Measurements from ENCODE around the gene GIT2. TPM values are rescaled to one million over a fixed set of nuclear protein-coding genes. Genes with fewer than 3 reads are reported as not detected.

GIT2 gene, protein sequence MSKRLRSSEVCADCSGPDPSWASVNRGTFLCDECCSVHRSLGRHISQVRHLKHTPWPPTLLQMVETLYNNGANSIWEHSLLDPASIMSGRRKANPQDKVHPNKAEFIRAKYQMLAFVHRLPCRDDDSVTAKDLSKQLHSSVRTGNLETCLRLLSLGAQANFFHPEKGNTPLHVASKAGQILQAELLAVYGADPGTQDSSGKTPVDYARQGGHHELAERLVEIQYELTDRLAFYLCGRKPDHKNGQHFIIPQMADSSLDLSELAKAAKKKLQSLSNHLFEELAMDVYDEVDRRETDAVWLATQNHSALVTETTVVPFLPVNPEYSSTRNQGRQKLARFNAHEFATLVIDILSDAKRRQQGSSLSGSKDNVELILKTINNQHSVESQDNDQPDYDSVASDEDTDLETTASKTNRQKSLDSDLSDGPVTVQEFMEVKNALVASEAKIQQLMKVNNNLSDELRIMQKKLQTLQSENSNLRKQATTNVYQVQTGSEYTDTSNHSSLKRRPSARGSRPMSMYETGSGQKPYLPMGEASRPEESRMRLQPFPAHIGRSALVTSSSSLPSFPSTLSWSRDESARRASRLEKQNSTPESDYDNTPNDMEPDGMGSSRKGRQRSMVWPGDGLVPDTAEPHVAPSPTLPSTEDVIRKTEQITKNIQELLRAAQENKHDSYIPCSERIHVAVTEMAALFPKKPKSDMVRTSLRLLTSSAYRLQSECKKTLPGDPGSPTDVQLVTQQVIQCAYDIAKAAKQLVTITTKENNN
- total RNA-seq (2022) (56.0 TPM in 2 replicates), Bru-seq, nascent RNA (percentile 74 among the genes with signal in this experiment), BruChase-seq, experiment 1, labeled RNA remaining after a 6-hour chase (percentile 79 among the genes with signal in this experiment), BruChase-seq, experiment 2, labeled RNA remaining after a 2-hour chase (percentile 83 among the genes with signal in this experiment)
- long read RNA-seq, full-length matches to known transcripts, result 9 of 28 reads
- long read RNA-seq, partial matches to known transcripts, result 8 of 28 reads
- long read RNA-seq, other reads (novel, unspliced or antisense), result 11 of 28 reads

DNA sequence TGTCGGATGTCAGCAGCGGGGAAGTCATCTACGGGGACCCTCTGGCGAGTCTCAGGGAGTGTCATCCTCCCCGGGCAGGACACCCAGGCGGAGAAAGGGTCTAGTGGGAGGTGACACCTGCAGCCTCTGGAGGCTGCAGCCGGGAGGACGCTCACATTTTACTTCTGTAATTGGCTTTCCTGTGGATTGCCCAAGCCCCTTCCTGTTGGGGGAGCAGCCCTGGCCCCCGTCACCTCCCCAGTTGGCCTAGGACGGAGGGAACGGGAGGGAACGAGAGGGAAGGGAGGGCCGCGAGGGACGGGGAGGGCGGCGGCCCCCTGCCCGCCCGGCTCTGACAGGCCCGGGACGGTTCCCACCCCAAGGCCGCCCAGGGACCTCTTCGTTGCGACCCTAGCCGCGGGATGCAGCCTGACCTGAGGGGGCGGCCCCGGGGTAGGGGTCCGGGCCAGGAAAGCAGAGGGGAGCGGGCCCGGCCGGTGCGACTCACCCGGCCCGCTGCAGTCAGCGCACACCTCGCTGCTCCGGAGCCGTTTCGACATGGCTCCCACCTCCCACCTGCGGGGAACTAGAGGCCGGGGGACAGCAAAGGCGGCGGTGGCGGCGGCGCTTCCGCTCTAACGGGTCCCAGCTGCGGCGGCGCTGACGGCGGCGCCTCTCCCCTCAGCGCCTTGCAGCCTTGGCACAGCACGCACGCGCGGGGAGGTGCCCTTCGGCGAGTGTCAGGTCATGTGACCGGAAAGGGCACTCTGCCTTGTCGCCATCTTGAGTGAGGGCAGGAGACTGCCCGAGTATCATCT is at the start of gene GIT2:
GIT2 (minus strand) TSS at position 683 of the 797 bp plus-strand sequence; CDS start at position 539, 144 bp downstream.
- CTCF ChIA-PET, result interaction anchor here (0.6 to 0.7 kb wide), 2 partner anchors 59 to 435 kb away, joined by 3 to 4 read pairs; no protein-coding TSS in a partner anchor
- H3K4me1 Mint-ChIP-seq (ENCODE audit: low read depth, unreplicated experiment), result peaks cover 23% of the 10 kb centered on the region

DNA sequence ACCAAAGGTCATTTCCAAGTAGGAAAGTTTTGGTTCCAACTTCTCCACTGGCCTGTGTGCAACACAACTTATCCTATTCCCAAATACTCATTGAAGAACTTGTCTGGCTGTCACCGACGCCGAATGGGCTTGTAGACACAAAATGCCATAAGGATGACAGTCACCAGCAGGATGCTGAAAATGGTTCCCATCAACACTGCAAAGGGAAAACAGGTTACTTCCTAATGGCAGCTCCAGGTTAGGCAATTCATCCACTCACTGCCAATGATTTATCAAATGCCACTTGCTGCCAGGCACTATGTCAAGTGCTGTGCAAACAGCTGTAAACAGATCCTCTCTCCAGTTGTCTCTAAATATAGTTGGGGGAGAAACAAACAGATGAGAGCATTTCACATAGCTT is 46.1 kb upstream of the GIT2 start:
- no peak for TF ChIP-seq CTCF (IDR thresholded peaks at IDR 0.05; ENCODE audit: unreplicated experiment)
- DNase-seq, result no peak
- Mint-ChIP-seq H3K9me3 (ENCODE audit: low read depth, unreplicated experiment) (no peaks in the 10 kb centered on the region), H3K4me3 (ENCODE audit: low read depth, unreplicated experiment) (no peak overlapping the region), H3K27ac (ENCODE audit: unreplicated experiment) (no peak overlapping the region), H3K36me3 (ENCODE audit: insufficient read depth, unreplicated experiment) (peaks cover 43% of the 10 kb centered on the region), H3K27me3 (ENCODE audit: unreplicated experiment) (no peaks in the 10 kb centered on the region), H3K4me1 (ENCODE audit: low read depth, unreplicated experiment) (peaks cover 34% of the 10 kb centered on the region)
- intact Hi-C loops (cut with micrococcal nuclease; ENCODE audit: unreplicated experiment), result loop anchor here (5.0 kb wide), 1 partner anchor 390 kb away; no protein-coding TSS in a partner anchor
- BruUV-seq (replicated peaks), result no TSS peak
- CTCF ChIA-PET, result interaction anchor here (0.8 kb wide), 2 partner anchors 41 to 389 kb away, joined by 3 to 6 read pairs; no protein-coding TSS in a partner anchor

More for the DNA sequence above, at the start of gene GIT2:
- Mint-ChIP-seq H3K9me3 (ENCODE audit: low read depth, unreplicated experiment) (no peaks in the 10 kb centered on the region), H3K4me3 (ENCODE audit: low read depth, unreplicated experiment) (peak within 1 kb of the TSS; percentile 92), H3K27me3 (ENCODE audit: unreplicated experiment) (no peaks in the 10 kb centered on the region), H3K27ac (ENCODE audit: unreplicated experiment) (peak within 1 kb of the TSS; percentile 82), H3K36me3 (ENCODE audit: insufficient read depth, unreplicated experiment) (peaks cover 39% of the 10 kb centered on the region)
- intact Hi-C loops (cut with micrococcal nuclease; ENCODE audit: unreplicated experiment), result loop anchor here (5.0 kb wide), 1 partner anchor 44 kb away; no protein-coding TSS in a partner anchor
- DNase-seq, result peak; percentile 95
- BruUV-seq (replicated peaks), result no TSS peak
- TF ChIP-seq CTCF (IDR thresholded peaks at IDR 0.05; ENCODE audit: unreplicated experiment), result peak; percentile 10

DNA sequence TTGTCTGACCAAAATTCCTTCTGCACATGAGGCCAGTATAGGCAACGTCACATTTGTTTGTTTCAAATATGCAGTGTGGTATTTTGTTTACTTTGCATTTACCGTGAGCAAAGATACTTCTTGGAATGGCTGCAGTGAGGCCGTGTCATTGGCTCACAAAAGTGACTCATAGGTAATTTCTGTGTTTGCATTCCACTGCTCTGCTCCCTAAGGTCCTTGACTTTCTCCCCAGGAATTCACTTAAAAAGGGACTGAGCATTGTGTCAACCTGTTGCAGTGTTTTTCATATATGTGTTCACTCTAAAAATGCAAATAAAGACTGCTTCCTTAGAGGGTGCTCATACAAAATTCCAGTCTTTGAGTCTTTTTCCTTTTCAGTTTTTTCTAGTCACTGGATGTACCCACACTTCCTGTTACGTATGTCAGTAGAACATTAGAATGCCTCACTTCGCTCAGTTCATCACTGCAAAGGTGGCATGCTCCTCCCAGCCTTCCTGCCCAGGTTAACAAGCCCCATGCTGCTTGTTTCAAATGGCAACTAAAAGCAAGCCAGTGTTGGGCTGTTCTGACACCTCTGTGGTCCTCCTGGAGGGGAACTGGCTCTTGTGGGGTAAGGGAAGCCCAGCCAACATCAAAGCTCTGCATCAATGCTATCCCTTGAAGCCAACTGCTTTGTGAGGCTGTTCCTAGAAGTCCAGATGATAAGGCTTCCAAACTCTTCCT is 43.1 kb upstream of the GIT2 start:
- CTCF ChIA-PET, result interaction anchor here (0.6 to 0.7 kb wide), 3 partner anchors 41 to 928 kb away, joined by 3 read pairs; no protein-coding TSS in a partner anchor
- peaks cover 34% of the 10 kb centered on the region for H3K4me1 Mint-ChIP-seq (ENCODE audit: low read depth, unreplicated experiment)
- peak overlapping the region; percentile 98 for H3K27ac Mint-ChIP-seq (ENCODE audit: unreplicated experiment)
- H3K27me3 Mint-ChIP-seq (ENCODE audit: unreplicated experiment), result no peaks in the 10 kb centered on the region
- DNase-seq, result peak; percentile 62
- peak overlapping the region; percentile 70 for H3K4me3 Mint-ChIP-seq (ENCODE audit: low read depth, unreplicated experiment)
- intact Hi-C loops (cut with micrococcal nuclease; ENCODE audit: unreplicated experiment), result loop anchor here (5.0 kb wide), 1 partner anchor 37 kb away; no protein-coding TSS in a partner anchor
- no peak for TF ChIP-seq CTCF (IDR thresholded peaks at IDR 0.05; ENCODE audit: unreplicated experiment)
- BruUV-seq (replicated peaks), result TSS peak; percentile 30
- no peaks in the 10 kb centered on the region for H3K9me3 Mint-ChIP-seq (ENCODE audit: low read depth, unreplicated experiment)
- H3K36me3 Mint-ChIP-seq (ENCODE audit: insufficient read depth, unreplicated experiment), result peaks cover 47% of the 10 kb centered on the region

Measured in Calu3 (cell line).